ENCODE data around the gene MYOG. TPM values are rescaled to one million over a fixed set of nuclear protein-coding genes. Genes with fewer than 3 reads are reported as not detected.

The MYOG gene
- total and polyA plus RNA-seq, 5 donors from 2014 or later: not detected

DNA sequence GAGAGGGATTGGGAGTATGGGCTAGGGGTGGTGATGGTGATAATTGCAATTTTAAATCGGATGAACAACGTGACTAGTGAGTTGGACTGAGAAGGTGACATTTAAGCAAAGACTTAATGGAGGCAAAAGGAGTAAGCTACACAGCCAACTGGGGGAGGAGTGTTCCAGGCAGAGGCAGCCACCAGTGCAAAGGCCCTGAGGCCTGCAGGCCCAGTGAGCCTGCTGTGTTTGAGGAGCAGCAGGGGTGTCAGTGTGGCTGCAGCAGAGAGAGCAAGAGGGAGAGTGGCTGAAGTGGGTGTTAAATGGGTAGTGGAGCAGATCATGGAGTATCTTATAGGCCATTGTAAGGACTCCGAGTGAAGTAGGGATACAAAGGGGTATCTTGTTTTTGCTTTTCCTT lies 18.8 kb downstream of the MYOG start:
- no peaks in the 10 kb centered on the region for H3K9me3 ChIP-seq (ENCODE audit: control insufficient read depth in 2 of 2, low read length in 2 of 2)
- H3K36me3 ChIP-seq (ENCODE audit: control insufficient read depth, insufficient read depth, low read length): no peaks in the 10 kb centered on the region
- H3K27ac ChIP-seq (ENCODE audit: insufficient read depth, low read length, poor library complexity, severe bottlenecking): no peak overlapping the region
- ATAC-seq (ENCODE audit: low read depth in 2 of 2) (no peak), DNase-seq (no peak)
- H3K4me3 Mint-ChIP-seq: no peak overlapping the region
- H3K4me1 Mint-ChIP-seq: no peaks in the 10 kb centered on the region
- no peaks in the 10 kb centered on the region for H3K4me1 ChIP-seq (ENCODE audit: control insufficient read depth, insufficient read depth, low read length, poor library complexity, severe bottlenecking)
- no peaks in the 10 kb centered on the region for H3K36me3 Mint-ChIP-seq
- H3K9me3 Mint-ChIP-seq: no peaks in the 10 kb centered on the region
- H3K27me3 Mint-ChIP-seq: peaks cover 5% of the 10 kb centered on the region
- H3K4me3 ChIP-seq (ENCODE audit: low read depth, low read length): no peak overlapping the region
- no peaks in the 10 kb centered on the region for H3K27me3 ChIP-seq (ENCODE audit: control insufficient read depth, insufficient read depth, low read length)
- H3K27ac Mint-ChIP-seq: no peak overlapping the region

DNA sequence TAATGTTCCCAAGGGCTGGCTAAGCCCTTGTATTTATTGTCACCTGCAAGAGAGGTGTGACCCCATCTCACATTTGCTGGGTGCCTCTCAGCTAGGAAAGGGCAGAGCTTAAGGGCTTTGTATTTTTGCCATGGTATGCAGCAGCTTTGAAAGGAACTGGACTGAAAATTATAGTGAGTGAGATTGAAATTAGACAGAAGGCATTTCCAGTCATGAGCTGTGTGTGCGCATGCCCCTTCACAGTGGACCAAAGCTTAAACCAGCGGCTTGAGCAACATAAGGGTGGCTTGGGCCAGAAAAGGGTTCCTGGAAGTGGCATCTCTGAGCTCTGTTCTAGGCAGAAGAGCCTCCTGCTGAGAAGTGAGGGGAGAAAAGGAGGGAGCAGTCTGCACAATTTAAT lies 19.8 kb downstream of the MYOG start:
- no peaks in the 10 kb centered on the region for H3K36me3 Mint-ChIP-seq
- H3K4me3 Mint-ChIP-seq: no peak overlapping the region
- DNase-seq: no peak
- no peaks in the 10 kb centered on the region for H3K27me3 ChIP-seq (ENCODE audit: control insufficient read depth, insufficient read depth, low read length)
- no peak for ATAC-seq (ENCODE audit: low read depth in 2 of 2)
- peaks cover 5% of the 10 kb centered on the region for H3K27me3 Mint-ChIP-seq
- H3K27ac ChIP-seq (ENCODE audit: insufficient read depth, low read length, poor library complexity, severe bottlenecking): no peak overlapping the region
- no peaks in the 10 kb centered on the region for H3K9me3 Mint-ChIP-seq
- no peak overlapping the region for H3K4me3 ChIP-seq (ENCODE audit: low read depth, low read length)
- H3K36me3 ChIP-seq (ENCODE audit: control insufficient read depth, insufficient read depth, low read length): no peaks in the 10 kb centered on the region
- H3K27ac Mint-ChIP-seq: no peak overlapping the region
- no peaks in the 10 kb centered on the region for H3K4me1 ChIP-seq (ENCODE audit: control insufficient read depth, insufficient read depth, low read length, poor library complexity, severe bottlenecking)
- no peaks in the 10 kb centered on the region for H3K9me3 ChIP-seq (ENCODE audit: control insufficient read depth in 2 of 2, low read length in 2 of 2)
- H3K4me1 Mint-ChIP-seq: no peaks in the 10 kb centered on the region

DNA sequence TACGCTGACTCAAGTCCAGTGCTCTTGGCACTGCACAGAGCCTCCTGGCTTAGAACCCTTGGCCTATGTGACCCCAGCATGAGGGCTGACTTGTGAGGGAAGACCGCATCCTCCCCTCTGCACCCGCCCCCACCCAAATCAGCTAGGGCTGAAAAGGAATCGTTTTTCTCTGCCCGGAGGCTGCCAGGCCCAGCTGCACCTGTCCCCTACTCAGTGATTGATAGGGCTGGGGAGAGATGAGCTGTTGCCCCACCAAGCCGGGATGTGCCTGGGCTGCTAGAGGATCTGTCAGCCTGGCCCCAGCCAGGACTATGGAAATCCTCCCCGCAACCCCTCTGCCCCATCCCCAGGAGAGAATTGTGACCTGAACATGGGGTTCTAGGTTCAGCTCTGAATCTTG lies 20.6 kb downstream of the MYOG start:
- ATAC-seq (ENCODE audit: low read depth in 2 of 2) (no peak), DNase-seq (no peak)
- no peak overlapping the region for H3K27ac ChIP-seq (ENCODE audit: insufficient read depth, low read length, poor library complexity, severe bottlenecking)
- no peak overlapping the region for H3K4me3 ChIP-seq (ENCODE audit: low read depth, low read length)
- no peaks in the 10 kb centered on the region for H3K36me3 Mint-ChIP-seq
- H3K9me3 Mint-ChIP-seq: no peaks in the 10 kb centered on the region
- H3K27ac Mint-ChIP-seq: no peak overlapping the region
- H3K4me3 Mint-ChIP-seq: no peak overlapping the region
- no peaks in the 10 kb centered on the region for H3K27me3 ChIP-seq (ENCODE audit: control insufficient read depth, insufficient read depth, low read length)
- H3K36me3 ChIP-seq (ENCODE audit: control insufficient read depth, insufficient read depth, low read length): no peaks in the 10 kb centered on the region
- H3K27me3 Mint-ChIP-seq: peaks cover 5% of the 10 kb centered on the region
- H3K9me3 ChIP-seq (ENCODE audit: control insufficient read depth in 2 of 2, low read length in 2 of 2): no peaks in the 10 kb centered on the region
- no peaks in the 10 kb centered on the region for H3K4me1 Mint-ChIP-seq
- H3K4me1 ChIP-seq (ENCODE audit: control insufficient read depth, insufficient read depth, low read length, poor library complexity, severe bottlenecking): no peaks in the 10 kb centered on the region

DNA sequence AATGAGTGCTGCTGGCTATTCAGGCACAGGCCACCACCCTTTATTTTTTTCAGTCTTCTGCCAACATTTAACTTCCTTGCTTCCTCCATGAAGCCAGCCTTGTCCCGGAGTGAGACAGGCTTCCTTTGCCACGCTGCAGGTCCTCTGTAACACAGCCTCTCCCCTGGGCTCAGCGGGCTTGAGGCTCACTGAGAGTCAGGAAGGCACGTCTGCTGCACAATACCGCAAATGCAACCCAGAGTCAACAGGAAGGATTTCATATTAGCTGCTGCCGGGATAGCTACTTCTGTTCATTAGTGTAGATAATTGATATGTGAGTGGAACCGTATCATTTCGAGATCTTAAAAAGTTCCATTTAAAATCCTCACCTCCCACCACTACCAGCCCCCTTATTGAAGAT lies 22.5 kb downstream of the MYOG start:
- H3K4me1 ChIP-seq (ENCODE audit: control insufficient read depth, insufficient read depth, low read length, poor library complexity, severe bottlenecking): no peaks in the 10 kb centered on the region
- H3K36me3 Mint-ChIP-seq: no peaks in the 10 kb centered on the region
- H3K9me3 ChIP-seq (ENCODE audit: control insufficient read depth in 2 of 2, low read length in 2 of 2): no peaks in the 10 kb centered on the region
- H3K4me1 Mint-ChIP-seq: no peaks in the 10 kb centered on the region
- H3K4me3 Mint-ChIP-seq: no peak overlapping the region
- H3K9me3 Mint-ChIP-seq: no peaks in the 10 kb centered on the region
- no peaks in the 10 kb centered on the region for H3K36me3 ChIP-seq (ENCODE audit: control insufficient read depth, insufficient read depth, low read length)
- peaks cover 5% of the 10 kb centered on the region for H3K27me3 Mint-ChIP-seq
- ATAC-seq (ENCODE audit: low read depth in 2 of 2) (no peak), DNase-seq (no peak)
- H3K27ac ChIP-seq (ENCODE audit: insufficient read depth, low read length, poor library complexity, severe bottlenecking): no peak overlapping the region
- H3K27ac Mint-ChIP-seq: no peak overlapping the region
- H3K27me3 ChIP-seq (ENCODE audit: control insufficient read depth, insufficient read depth, low read length): no peaks in the 10 kb centered on the region
- H3K4me3 ChIP-seq (ENCODE audit: low read depth, low read length): no peak overlapping the region

DNA sequence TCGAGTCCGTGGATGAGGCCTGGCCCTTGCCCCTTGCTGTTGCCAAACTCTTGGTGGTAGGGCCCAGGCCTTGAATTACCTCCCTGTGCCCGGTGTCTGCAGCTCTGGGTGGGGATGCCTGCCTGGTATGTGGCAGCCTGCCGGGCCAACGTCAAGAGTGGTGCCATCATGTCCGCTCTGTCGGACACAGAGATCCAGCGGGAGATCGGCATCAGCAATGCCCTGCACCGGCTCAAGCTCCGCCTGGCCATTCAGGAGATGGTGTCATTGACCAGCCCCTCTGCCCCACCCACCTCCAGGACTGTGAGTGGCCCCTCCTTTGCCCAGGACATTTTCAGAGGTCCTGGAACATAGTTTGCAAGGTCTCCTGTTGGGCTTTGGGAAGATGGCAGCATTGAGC lies 25.7 kb downstream of the MYOG start:
- Mint-ChIP-seq H3K27me3 (peaks cover 8% of the 10 kb centered on the region), H3K4me1 (no peaks in the 10 kb centered on the region), H3K4me3 (no peak overlapping the region), H3K36me3 (no peaks in the 10 kb centered on the region), H3K9me3 (no peaks in the 10 kb centered on the region), H3K27ac (no peak overlapping the region)
- no peak overlapping the region for H3K4me3 ChIP-seq (ENCODE audit: low read depth, low read length)
- no peaks in the 10 kb centered on the region for H3K4me1 ChIP-seq (ENCODE audit: control insufficient read depth, insufficient read depth, low read length, poor library complexity, severe bottlenecking)
- no peaks in the 10 kb centered on the region for H3K27me3 ChIP-seq (ENCODE audit: control insufficient read depth, insufficient read depth, low read length)
- H3K27ac ChIP-seq (ENCODE audit: insufficient read depth, low read length, poor library complexity, severe bottlenecking): no peak overlapping the region
- DNase-seq (no peak), ATAC-seq (ENCODE audit: low read depth in 2 of 2) (no peak)
- H3K36me3 ChIP-seq (ENCODE audit: control insufficient read depth, insufficient read depth, low read length): no peaks in the 10 kb centered on the region
- H3K9me3 ChIP-seq (ENCODE audit: control insufficient read depth in 2 of 2, low read length in 2 of 2): no peaks in the 10 kb centered on the region

DNA sequence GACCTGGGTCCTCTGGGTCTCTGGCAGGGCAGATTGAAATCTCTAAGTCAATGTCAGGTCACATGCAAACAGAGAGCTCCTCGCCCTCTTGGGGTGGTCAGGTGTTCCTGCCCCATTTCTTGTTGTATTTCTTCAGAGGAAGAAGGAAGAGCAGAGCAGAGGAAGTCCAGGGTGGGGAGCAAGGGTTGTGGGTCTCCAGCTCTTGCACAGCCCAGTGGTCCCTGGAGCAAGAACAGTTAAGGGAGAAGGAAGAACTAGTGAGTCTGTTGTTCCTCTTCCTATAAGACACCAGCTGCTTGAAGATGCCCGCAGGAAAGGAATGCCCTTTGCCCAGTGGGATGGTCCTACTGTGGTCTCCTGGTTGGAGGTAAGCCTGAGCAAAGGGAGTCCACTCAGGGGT lies 26.3 kb downstream of the MYOG start:
- no peak overlapping the region for H3K4me3 Mint-ChIP-seq
- no peak overlapping the region for H3K27ac Mint-ChIP-seq
- ATAC-seq (ENCODE audit: low read depth in 2 of 2) (no peak), DNase-seq (no peak)
- Histone ChIP-seq H3K36me3 (ENCODE audit: control insufficient read depth, insufficient read depth, low read length) (no peaks in the 10 kb centered on the region), H3K9me3 (ENCODE audit: control insufficient read depth in 2 of 2, low read length in 2 of 2) (no peaks in the 10 kb centered on the region), H3K27me3 (ENCODE audit: control insufficient read depth, insufficient read depth, low read length) (no peaks in the 10 kb centered on the region), H3K4me1 (ENCODE audit: control insufficient read depth, insufficient read depth, low read length, poor library complexity, severe bottlenecking) (no peaks in the 10 kb centered on the region), H3K4me3 (ENCODE audit: low read depth, low read length) (no peak overlapping the region), H3K27ac (ENCODE audit: insufficient read depth, low read length, poor library complexity, severe bottlenecking) (no peak overlapping the region)
- H3K27me3 Mint-ChIP-seq: peaks cover 8% of the 10 kb centered on the region
- H3K4me1 Mint-ChIP-seq: no peaks in the 10 kb centered on the region
- H3K36me3 Mint-ChIP-seq: no peaks in the 10 kb centered on the region
- H3K9me3 Mint-ChIP-seq: no peaks in the 10 kb centered on the region

DNA sequence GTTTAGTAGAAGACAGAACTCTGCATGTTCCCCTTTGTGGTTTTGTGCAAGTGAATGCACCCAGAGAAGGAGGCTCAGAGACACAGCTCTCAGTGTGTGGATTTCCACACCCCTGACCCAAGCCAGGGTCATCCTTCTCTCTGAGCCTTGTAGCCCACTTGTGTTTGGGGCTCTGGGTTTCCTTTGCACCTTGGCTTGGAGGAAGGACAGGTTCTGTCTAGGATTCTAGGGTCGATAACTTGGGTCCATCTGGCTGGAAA lies 27.2 kb downstream of the MYOG start:
- H3K4me3 ChIP-seq (ENCODE audit: low read depth, low read length): no peak overlapping the region
- peaks cover 8% of the 10 kb centered on the region for H3K27me3 Mint-ChIP-seq
- H3K27me3 ChIP-seq (ENCODE audit: control insufficient read depth, insufficient read depth, low read length): no peaks in the 10 kb centered on the region
- H3K4me3 Mint-ChIP-seq: no peak overlapping the region
- H3K36me3 Mint-ChIP-seq: no peaks in the 10 kb centered on the region
- no peak overlapping the region for H3K27ac ChIP-seq (ENCODE audit: insufficient read depth, low read length, poor library complexity, severe bottlenecking)
- no peaks in the 10 kb centered on the region for H3K9me3 ChIP-seq (ENCODE audit: control insufficient read depth in 2 of 2, low read length in 2 of 2)
- no peaks in the 10 kb centered on the region for H3K36me3 ChIP-seq (ENCODE audit: control insufficient read depth, insufficient read depth, low read length)
- no peak for DNase-seq
- no peak overlapping the region for H3K27ac Mint-ChIP-seq
- H3K9me3 Mint-ChIP-seq: no peaks in the 10 kb centered on the region
- ATAC-seq (ENCODE audit: low read depth in 2 of 2): no peak
- no peaks in the 10 kb centered on the region for H3K4me1 ChIP-seq (ENCODE audit: control insufficient read depth, insufficient read depth, low read length, poor library complexity, severe bottlenecking)
- no peaks in the 10 kb centered on the region for H3K4me1 Mint-ChIP-seq

DNA sequence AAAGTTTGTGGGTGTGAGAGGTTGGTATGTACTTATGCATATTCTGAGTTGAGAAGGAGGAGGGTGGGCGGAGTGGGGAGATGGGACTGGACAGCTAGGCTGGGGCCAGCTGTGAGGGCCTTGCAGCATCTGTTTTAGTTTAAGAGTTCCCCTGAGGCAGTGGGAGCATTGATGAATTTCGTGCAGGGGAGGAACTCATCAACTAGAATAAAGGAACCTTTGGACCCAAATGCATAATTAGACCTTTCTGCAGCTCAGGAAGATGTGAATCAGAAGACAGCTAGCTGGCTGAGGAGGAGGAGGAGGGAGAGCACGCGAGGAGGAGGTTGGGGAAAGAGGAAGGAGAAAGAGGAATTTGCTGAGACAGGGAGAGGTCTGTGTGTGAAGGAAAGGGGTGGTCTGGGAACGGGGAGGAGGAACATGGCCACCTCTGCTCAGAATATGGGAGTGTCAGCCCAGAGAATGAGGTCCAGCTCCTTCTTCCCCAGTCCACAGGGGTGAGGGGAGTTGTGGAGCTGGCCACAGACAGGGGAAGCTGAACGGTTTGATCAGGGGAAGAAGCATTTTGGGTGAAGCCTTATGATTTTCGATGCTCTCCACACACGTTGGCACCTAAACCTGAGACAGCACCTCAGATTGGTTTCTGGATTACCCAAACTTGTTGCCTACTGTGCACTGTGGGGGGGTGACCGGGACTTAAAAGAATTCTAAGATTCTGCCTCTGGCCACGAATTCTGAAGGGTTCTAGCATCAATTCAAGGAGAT lies 27.7 kb downstream of the MYOG start:
- Mint-ChIP-seq H3K27me3 (peaks cover 8% of the 10 kb centered on the region), H3K36me3 (no peaks in the 10 kb centered on the region), H3K27ac (no peak overlapping the region), H3K4me1 (no peaks in the 10 kb centered on the region), H3K4me3 (no peak overlapping the region), H3K9me3 (no peaks in the 10 kb centered on the region)
- no peak overlapping the region for H3K27ac ChIP-seq (ENCODE audit: insufficient read depth, low read length, poor library complexity, severe bottlenecking)
- no peaks in the 10 kb centered on the region for H3K36me3 ChIP-seq (ENCODE audit: control insufficient read depth, insufficient read depth, low read length)
- no peak overlapping the region for H3K4me3 ChIP-seq (ENCODE audit: low read depth, low read length)
- H3K4me1 ChIP-seq (ENCODE audit: control insufficient read depth, insufficient read depth, low read length, poor library complexity, severe bottlenecking): no peaks in the 10 kb centered on the region
- H3K27me3 ChIP-seq (ENCODE audit: control insufficient read depth, insufficient read depth, low read length): no peaks in the 10 kb centered on the region
- ATAC-seq (ENCODE audit: low read depth in 2 of 2) (no peak), DNase-seq (no peak)
- H3K9me3 ChIP-seq (ENCODE audit: control insufficient read depth in 2 of 2, low read length in 2 of 2): no peaks in the 10 kb centered on the region

Data from CD4-positive, CD25-positive, alpha-beta regulatory T cell (primary cell).